AG09319 (cell line): ENCODE data around the gene PAOX.
"Not testable (repeated sequence)": the region's sequence is repeated elsewhere in the genome, so short reads cannot be mapped to it uniquely, and the experiment has no call there.

ENCODE experiments used
- DNase-seq: peaks from one replicate; pipeline ENCODE4 v3.0.0-alpha.2; 2010; ENCODE audit warnings: low read depth; ENCODE audit errors: extremely low read depth
- CTCF ChIP-seq: IDR thresholded peaks from 2 replicates; pipeline ENCODE4 v1.5.1; 2011; ENCODE audit warnings: low read depth, mild to moderate bottlenecking, inconsistent platforms, low read length, moderate library complexity

PAOX gene

GRCh38 chr10:133405272-133405671 is 26.2 kb downstream of the PAOX start:
- no peak for DNase-seq
- no peak for TF ChIP-seq CTCF

- TF ChIP-seq CTCF, result no peak
- no peak for DNase-seq
These were observed 26.9 kb downstream of the PAOX start for GRCh38 chr10:133405844-133406527.

- DNase-seq, result no peak
- no peak for TF ChIP-seq CTCF
These were observed 32.7 kb downstream of the PAOX start for GRCh38 chr10:133411523-133412380.

GRCh38 chr10:133412381-133412711 is 33.3 kb downstream of the PAOX start:
- no peak for TF ChIP-seq CTCF
- no peak for DNase-seq

GRCh38 chr10:133414401-133414800 is 35.3 kb downstream of the PAOX start:
- DNase-seq, result not testable (repeated sequence)

- DNase-seq, result no peak
- TF ChIP-seq CTCF, result no peak
These were observed 36.7 kb downstream of the PAOX start for GRCh38 chr10:133415752-133416151.

- TF ChIP-seq CTCF, result no peak
- DNase-seq, result no peak
These were observed 39.4 kb downstream of the PAOX start for GRCh38 chr10:133418289-133418993.
